HG03571 (cell line): Measurements from ENCODE around the gene DLG5.

Experiments
- ATAC-seq: cut with Tn5 transposase; IDR thresholded peaks from one replicate; pipeline ENCODE4 v1.9.1; 2021; ENCODE audit not compliant: unreplicated experiment

Gene DLG5

DNA sequence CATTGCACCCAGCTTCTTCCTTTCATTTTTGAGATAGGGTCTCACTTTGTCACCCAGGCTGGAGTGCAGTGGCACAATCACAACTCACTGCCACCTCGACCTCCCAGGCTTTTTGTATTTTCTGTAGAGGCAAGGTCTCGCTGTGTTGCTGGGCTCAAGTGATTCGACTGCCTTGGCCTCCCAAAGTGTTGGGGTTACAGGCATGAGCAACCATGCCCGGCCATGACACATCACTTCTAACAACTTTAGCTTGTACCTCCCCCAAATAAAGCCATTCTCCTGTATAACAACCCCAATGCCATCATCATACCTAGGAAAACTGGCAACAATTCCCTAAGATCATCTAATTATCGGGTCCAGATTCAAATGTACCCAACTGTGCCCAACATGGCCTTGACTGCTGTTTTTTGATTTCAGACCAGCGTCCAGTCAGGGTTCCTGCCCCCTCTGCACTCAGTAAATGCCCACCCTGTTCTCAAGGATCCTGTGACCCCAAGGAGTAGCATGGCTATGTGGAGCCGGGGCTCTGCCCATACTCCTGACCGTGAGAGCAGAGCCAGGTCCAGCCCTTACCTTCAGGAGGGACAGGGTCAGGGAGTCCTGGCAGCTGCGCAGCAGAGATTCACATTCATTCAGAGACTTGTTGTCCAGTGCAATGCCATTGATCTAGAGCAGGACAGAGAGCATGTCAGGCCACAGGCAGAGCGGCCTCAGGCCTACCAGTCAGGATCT, 102.6 kb downstream of the DLG5 start:
- ATAC-seq = no peak

DNA sequence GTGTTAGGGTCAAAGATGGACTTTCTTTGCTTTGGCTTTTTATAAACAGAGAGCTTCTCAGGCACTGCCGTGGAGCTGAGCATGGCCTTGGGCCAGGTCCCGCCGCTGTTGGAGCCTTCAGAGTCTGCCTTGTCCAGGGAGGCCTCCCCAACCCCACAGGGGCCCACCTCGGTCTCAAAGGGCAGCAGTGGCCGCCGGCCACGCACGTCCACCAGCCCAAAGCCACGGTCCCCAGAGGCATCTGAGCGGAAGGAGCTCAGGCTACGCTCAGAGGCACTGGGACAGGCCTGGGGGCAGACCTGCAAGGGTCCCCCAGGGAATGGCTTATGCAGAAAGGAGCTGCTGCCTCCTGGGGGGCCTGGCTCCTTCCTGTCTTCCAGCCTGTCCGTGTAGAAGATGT, 105.0 kb downstream of the DLG5 start:
- no peak for ATAC-seq

DNA sequence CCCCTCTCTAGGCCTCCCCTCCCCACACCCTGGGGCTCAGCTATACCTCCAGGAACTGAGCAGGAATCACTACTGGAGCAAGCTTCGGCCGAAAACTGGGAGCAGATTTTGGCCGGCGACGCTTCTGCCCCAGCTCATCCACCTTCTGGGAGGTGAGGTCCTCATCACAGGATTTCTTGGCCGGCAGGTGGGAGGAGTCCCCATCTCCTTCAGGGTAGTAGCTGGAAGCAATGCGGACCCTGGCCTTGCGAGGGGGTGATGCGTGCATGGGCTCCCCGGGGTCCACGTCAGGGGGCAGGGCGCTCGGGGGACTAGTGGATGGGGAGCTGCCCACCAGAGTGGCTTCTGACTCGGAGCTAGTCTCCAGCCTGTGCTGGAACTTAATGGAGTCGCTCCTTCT, 105.5 kb downstream of the DLG5 start:
- ATAC-seq = no peak

DNA sequence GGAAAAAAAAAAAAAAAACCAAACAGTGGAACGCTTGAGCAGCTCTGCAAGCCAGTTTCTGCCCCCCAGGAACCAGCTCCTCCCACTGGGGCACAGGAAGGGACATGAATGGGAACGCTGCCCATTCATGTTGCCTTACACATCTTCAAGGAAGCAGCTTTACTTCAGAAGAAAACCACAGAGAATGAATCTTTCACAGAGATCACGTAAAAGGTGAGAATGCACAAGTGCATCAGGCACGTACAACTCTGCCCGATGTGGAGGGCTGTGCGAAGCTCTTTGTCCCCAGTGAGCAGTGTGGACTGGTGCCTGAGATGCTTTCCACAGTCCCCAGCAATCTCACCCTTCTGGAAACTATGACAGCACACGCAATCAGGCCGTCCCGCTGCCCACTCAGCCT, 106.2 kb downstream of the DLG5 start:
- ATAC-seq = no peak

DNA sequence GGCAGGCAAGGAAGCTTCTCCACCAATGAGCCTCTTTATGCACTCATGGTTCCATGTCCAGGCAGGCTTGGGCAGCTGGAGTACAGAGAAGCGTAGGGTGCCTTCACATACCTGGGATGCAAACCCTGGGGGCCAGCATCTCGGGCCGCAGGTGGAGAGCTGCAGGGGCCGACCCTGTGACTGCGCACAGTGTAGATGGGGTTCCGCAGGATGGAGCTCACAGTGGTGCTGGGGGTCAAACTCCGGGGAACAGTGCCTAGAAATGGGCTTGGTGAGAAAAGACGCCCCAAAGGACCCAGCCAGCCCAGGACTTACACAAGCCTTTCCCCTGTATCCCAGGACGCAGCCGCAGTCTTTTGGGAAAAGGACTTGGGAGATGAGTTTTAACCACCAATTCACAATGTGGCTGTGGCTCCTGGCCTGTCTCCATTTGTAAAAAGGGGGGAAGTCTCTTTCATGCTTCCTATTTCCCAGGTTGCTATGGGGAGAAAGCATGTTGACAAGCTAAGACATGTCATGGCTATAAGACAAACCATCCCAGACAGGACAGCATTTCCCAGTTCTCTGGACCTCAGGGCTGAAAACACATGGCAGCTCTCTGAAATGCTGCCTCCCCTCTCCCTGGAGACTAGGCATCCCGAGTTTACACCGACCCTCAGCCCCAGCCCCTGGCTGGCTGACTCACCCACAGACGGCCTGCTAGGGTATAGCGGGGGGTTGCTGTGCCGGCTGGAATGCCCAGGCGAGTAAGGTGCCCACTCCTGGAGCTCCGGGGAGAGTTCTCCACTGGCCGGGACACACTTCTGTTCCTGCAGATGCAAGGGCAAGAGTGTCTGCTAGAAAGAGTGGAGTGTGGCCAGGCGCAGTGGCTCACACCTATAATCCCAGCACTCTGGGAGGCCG, 107.1 kb downstream of the DLG5 start:
- ATAC-seq = no peak

DNA sequence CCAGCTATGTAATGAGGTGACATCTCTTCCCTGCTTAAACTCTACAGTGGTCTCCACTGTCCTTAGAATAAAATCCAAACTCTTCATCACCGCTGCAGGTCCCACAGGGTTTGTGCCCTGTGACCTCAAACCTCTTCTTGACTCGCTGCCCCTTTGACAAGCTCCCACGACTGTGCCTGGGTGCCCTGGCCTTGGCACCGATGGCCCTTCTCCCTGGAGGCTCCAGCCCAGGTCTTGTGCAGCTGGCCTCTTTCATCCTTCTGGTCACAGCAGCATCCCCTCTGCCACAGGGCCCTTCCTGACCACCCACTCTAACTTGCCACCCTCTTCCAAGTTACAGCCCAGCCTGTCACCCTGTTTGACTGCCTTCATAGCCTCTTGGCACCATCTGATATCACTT, 108.2 kb downstream of the DLG5 start:
- ATAC-seq = no peak

DNA sequence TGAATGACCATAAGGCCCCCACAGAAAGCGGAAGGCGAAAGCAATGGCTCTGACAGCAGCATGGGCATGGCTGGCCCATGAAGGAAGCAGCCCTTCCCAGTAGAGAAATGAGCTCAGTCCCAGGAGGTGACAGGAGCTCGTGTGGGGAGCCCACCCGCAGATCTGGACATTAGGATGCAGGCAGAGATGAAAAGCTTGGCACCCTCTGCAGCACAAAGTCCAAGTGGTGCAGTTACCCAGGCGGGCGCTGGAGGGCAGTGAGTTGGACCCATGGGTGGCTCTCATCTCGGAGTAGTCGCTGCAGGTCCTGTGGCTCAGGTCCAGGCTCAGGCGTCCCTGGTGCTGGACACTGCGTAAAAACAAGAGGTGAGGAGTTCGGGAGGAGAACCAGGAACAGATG, 109.0 kb downstream of the DLG5 start:
- no peak for ATAC-seq

DNA sequence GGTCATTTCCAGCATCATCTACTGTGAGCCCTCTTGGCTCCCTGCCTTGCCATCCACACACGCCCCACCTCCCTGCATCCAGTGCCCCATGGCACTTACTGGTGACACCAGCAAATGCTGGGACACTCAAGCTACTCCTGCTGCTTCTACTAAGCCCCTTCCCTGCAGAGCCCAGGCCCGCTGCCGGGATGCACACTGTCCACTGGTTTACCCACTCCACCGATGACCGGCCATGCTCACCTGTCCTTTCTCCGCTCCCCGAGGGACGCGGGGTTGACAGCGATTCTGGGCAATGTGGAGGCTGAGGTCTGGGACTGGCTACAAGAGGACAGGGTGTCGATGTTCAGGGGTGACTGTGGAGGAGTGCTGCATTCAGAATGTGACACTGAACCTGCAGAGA, 110.2 kb downstream of the DLG5 start:
- no peak for ATAC-seq

DNA sequence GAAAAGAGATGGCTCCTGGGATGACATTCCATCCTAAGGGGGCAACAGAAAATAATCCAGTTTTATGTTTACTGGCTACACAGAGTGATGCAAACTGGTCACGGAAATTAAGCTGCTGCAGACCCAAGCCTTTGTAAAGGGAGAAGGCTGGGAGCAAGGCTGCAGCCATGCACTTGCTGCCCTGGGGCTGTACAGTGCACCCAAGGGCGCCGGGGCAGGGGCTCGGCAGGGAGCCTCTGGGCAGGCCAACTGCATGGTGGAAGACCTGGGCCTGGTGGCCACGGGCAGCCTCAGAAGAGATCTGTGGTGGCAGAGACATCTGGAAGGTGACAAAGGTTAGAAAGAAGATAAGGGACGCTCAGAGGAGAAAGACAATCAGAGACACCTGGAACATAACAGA, 113.8 kb downstream of the DLG5 start:
- ATAC-seq = no peak

DNA sequence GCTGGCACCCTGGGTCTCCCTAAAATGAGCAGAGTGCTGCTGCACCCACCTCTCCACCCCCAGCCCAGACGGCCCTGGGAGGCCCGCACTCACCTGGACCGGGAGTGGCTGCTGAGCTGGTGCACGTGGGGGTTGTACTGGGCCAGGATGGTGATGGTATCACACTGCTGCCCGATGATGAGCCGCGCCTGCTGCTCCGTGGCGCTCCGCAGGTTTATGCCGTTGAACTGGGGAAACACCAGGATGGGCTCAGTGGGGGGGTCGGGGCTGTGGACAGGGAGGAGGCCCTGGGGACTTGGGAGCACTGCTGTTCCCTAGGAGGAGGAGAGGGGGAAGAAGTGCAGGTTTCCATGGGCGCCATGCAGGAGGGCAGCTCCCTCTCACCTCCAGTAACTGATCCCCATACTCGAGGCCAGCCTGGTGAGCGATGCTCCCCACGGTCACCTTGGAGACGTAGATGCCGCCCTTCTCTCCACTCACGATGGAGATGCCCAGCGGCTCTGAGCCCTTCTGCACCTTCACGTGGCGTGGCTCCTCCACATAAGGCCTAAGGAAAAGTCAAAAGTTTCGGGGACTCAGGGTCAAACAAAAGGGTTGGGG, 114.6 kb downstream of the DLG5 start:
- ATAC-seq = no peak

DNA sequence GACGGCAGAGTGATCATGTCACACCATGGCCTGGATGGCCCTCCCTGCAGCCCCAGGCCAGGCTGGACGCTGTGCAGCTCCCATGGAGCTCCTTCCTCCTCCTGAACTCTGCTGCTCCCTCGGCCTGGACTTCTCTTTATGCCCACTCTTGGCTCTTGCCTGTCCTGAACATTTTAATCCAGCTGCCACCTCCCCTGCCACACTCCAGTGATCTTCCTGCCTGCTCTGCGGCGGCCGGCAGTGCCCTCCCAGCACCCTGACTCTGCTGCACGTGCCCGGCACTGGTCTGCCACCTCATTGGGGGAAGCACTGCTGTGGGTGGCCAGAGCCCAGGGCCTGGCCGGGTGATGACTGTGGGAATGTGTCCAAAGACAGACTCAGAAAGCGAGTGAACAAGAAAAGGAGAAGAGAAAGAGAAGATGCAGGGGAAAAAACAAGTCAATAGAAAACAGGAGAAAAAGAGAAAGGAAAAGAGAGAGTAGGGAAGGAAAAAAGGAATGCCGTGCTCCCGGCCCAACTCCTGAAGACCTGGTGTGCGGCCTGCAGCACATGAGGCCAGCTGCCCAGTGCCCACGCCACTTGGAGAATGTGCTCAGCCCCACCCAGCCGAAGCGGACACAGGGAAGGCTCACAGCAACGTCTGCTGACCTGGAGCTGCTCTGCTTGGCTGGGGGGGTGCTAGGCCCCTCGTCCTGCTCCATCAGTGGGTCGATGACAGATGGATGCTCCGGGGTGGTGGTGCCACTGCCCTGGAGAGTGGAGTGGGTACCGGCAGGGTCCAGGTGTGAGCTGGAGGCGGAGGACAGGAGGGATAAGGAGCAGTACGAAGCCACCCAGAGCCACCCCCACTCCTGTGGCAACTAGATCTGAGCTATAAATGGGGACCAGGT, 115.9 kb downstream of the DLG5 start:
- no peak for ATAC-seq

DNA sequence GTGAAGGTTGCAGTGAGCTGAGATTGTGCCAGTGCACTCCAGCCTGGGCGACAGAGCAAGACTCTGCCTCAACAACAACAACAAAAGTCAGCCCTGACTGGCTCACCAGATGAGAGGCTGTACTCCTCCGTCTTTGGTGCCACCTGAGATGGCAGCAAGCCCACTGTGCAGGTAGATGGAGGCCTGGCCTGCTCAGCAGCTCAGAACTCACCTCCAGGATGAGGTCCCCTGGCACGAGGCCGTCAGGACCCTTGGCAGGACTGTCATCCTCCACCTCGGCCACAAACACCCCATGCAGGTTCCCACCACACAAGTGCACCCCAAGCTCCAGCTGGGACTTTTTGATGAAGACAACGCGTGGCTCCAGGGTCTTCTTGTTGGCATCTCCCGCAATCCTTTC, 117.2 kb downstream of the DLG5 start:
- no peak for ATAC-seq

DNA sequence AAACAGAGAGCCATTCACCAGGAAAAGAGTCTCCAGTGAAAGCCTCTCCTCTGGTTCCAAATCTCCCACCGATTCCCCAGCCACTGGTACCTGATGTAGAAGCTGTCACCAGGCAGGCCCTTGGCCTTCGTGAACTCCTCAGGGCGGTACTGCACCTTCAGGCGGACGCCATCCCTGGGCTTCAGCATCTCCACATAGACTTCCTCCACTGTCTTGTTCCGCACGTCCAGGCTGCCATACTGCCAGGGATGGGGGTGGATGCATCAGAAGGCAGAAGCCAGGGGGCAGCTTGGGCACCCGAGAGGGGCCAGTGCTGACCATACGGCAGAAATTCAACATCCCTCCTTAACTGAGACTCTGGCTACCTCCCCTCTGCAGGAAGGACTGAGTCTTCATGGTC, 118.8 kb downstream of the DLG5 start:
- ATAC-seq = no peak

DNA sequence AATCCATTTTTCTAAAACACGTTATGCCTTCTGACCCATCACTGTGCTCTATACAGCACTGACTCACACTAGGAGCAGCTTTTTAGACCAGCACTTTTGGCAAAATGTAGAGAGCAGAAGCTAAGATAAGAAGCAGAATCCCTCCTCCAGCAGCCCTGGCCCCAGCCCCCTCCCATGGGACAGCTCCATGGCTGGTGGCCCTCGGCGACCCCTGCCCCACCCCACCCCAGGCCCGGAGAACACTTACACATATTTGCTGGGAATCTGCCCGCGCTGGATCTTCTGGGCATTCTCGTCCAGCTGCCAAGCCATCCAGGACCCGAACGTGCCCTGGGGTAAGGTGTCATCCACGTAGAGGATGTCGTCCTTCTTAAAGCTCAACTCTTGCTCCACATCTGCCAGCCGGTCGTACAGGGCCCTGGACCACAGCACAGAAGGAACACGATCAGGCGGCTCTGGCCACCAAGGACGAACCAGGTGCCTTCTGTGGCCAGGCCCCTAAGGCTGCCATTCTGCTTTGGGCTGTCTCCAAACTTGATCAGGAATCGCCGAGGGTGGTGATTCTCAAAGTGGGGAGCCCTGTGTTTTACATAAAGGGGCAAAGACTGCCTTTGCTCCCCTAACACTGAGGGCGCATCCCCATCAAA, 119.9 kb downstream of the DLG5 start:
- no peak for ATAC-seq

DNA sequence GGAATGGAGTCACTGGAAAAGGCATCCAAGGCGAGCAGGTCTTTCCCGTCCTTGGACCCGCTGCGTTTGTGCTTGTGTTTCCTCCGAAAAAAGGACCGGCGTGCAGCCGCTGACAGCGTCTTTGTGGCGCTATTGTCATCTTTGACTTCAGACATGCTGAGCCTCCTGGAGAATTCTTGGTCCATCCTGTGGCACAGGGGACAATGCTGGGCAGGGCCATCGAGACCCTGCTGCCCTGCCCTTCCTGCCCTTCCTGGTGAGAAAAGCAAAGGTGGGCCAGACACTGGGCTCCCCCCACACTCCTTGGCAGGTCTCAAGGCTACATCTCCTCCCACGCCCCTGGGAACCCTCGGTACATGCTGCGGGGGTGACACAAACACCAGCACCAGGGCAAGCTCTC, 120.9 kb downstream of the DLG5 start:
- no peak for ATAC-seq

DNA sequence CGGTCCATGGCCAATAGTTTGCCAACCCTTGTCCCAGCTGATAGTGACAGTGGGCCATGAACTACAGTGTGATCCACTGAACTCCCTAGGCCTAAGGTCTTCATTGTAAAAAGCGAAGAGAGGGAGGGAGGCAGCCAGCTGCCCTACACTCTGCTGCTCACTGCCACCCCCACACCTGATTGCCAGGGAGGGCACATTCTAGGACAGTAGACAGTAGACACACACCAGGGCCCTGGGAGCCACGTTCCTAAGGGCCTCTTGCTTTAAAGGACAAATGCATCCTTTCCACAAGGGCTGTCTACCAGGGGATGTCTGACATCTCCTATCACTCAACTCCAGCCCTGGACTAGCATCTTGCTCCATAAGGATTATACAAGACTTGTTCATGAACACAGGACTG, 122.2 kb downstream of the DLG5 start:
- no peak for ATAC-seq

DNA sequence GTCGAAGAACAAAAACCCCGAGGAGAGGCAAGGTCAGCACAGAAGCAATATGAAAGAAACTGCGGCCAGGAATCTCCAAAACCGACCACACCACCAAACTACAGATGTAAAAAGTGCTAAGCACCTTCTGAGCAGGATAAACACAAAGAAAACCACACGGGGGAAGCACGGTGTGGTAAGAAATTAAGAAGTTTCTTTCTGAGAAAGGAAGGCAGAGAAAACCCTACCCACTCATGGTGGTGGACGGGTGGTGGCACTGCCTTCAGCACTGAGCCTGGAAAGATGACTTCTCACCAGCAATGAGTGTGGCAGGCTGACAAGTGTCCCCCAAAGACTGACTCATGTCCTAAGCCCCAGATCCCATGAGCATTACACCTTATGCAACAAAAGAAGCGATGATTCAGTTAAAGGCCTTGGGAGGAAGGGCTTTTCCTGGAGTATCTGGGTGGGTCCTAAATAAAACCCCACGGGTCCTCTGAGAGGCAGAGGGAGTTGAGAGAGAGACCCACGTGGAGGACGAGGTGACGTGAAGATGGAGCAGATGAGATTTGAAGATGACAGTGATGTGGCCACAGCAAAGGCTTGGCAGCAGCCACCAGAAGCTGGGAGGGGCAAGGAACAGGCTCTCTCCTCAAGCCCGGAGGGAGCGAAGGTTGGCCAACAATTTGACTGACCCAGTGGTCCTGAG, 124.9 kb downstream of the DLG5 start:
- ATAC-seq = peak; percentile 57

DNA sequence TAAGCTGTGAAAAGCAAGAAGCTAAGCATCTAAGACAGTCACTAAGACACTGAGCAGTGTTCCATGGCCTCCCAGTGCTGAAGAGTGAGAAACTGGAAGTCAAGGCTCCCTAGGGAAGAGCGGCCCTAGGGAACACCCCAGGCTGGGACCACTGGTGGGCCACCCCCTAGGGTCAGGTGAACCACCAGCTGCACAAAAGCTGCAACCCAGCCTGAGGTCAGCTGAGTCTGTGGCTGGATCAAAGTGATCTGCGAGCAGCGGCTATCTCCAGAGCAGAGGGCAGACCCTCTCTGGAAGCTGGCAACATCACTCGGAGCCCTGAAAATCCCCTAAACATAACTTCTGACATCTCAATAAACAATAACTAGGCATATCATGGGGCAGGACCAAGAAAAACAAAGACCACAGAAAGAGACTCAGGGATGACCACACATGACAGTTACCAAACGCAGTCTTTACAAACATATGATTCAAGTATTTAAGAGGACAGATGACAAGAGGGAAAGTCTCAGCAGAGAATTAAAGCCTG, 125.8 kb downstream of the DLG5 start:
- no peak for ATAC-seq

DNA sequence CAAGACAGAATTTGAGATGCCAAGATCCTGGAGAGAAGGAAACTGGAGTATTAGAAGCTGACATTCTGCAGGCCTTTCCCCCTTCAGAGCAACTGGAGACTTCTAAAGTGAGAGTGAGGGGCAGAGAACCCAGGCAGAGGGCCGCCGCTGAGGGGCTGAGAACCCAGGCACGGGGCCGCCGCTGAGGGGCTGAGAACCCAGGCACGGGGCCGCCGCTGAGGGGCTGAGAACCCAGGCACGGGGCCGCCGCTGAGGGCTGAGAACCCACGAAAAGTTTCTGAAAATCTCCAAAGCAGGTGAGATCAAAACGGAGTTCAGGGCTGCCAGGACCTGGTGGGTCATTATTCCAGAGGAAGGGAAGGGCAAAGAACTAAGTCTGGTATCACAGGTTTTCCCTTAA, 126.2 kb downstream of the DLG5 start:
- ATAC-seq = no peak

DNA sequence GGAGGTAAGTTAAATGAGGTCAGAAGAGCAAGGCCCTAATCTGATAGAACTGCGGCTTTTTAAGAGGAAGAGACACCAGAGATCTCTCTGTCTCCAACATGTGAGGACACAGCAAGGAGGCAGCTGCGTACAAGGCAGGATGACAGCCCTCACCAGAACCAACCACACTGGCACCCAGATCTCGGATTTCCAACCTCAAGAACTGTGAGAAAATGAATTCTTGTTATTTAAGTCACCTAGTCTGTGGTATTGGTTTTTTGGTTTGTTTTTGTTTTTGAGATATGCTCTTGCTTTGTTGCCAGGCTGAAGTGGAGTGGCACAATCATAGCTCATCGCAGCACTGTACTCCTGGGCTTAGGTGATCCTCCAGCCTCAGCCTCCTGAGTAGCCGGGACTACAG, 127.2 kb downstream of the DLG5 start:
- no peak for ATAC-seq
